DLD1 (cell line): ENCODE data around the gene ACTR1A.
"Not testable (repeated sequence)": the region's sequence is repeated elsewhere in the genome, so short reads cannot be mapped to it uniquely, and the experiment has no call there.

ENCODE experiments used
- in situ Hi-C: cut with HindIII; loops from 2 replicates; pipeline ENCODE4 v1.10.0; 2017; ENCODE audit warnings: low sequenced_read_pairs

Gene ACTR1A

GRCh38 chr10:102517553-102517952 is 15.0 kb upstream of the ACTR1A start:
- in situ Hi-C loops = no loop called here

GRCh38 chr10:102515724-102516123 is 13.2 kb upstream of the ACTR1A start:
- in situ Hi-C loops = no loop called here

GRCh38 chr10:102514487-102515311 is 12.2 kb upstream of the ACTR1A start:
- in situ Hi-C loops = no loop called here

- in situ Hi-C loops = no loop called here
Observed at GRCh38 chr10:102511583-102512274, 9.2 kb upstream of the ACTR1A start.

- in situ Hi-C loops = loop anchor here (5.0 kb wide), 1 partner anchor 68 kb away; no protein-coding TSS in a partner anchor
Observed at GRCh38 chr10:102509387-102509786, 6.9 kb upstream of the ACTR1A start.

- in situ Hi-C loops = loop anchor here (5.0 kb wide), 1 partner anchor 69 kb away; no protein-coding TSS in a partner anchor
Observed at GRCh38 chr10:102508506-102508905, 6.0 kb upstream of the ACTR1A start.

GRCh38 chr10:102507521-102507920 is 5.0 kb upstream of the ACTR1A start:
- in situ Hi-C loops = loop anchor here (5.0 kb wide), 1 partner anchor 70 kb away; no protein-coding TSS in a partner anchor

GRCh38 chr10:102505462-102506115 is 3.1 kb upstream of the ACTR1A start:
- in situ Hi-C loops = loop anchor here (5.0 kb wide), 1 partner anchor 72 kb away; no protein-coding TSS in a partner anchor

- in situ Hi-C loops = loop anchor here (5.0 kb wide), 1 partner anchor 72 kb away; no protein-coding TSS in a partner anchor
Observed at GRCh38 chr10:102504976-102505300, 2.4 kb upstream of the ACTR1A start.

GRCh38 chr10:102504179-102504975 is 1.9 kb upstream of the ACTR1A start:
- in situ Hi-C loops = no loop called here

- in situ Hi-C loops = no loop called here
Observed at GRCh38 chr10:102503264-102504178, 1.0 kb upstream of the ACTR1A start, which contains the start of gene SUFU. Gene SUFU (plus strand): TSS chr10:102503972. CDS start chr10:102504153, 181 bp downstream.

GRCh38 chr10:102502029-102502336 is 529 bp downstream of the ACTR1A start:
- in situ Hi-C loops = no loop called here

GRCh38 chr10:102501201-102502028 is 1.1 kb downstream of the ACTR1A start:
- in situ Hi-C loops = no loop called here

- in situ Hi-C loops = not testable (repeated sequence)
Observed at GRCh38 chr10:102500686-102501085, 1.8 kb downstream of the ACTR1A start.

GRCh38 chr10:102499356-102499755 is 3.2 kb downstream of the ACTR1A start:
- in situ Hi-C loops = loop anchor here (25.0 kb wide), 1 partner anchor 137 kb away; no protein-coding TSS in a partner anchor

GRCh38 chr10:102497545-102497944 is 5.0 kb downstream of the ACTR1A start:
- in situ Hi-C loops = loop anchor here (25.0 kb wide), 1 partner anchor 135 kb away; no protein-coding TSS in a partner anchor

GRCh38 chr10:102493771-102494170 is 8.7 kb downstream of the ACTR1A start:
- in situ Hi-C loops = loop anchor here (25.0 kb wide), 1 partner anchor 131 kb away; no protein-coding TSS in a partner anchor

GRCh38 chr10:102492983-102493382 is 9.5 kb downstream of the ACTR1A start:
- in situ Hi-C loops = loop anchor here (25.0 kb wide), 1 partner anchor 131 kb away; no protein-coding TSS in a partner anchor
